Spinal cord (tissue), 10 donors: Measurements from ENCODE around the gene IRAK2. TPM values are rescaled to one million over a fixed set of nuclear protein-coding genes. Genes with fewer than 3 reads are reported as not detected.

Experiments
- DNase-seq, 6 donors: peaks; one replicate each; pipeline versions ENCODE4 v3.0.0 to v3.0.0-alpha.2; 2013 to 2015; ENCODE audit warnings: low spot score in 6 of 6, low read depth in 4 of 6
- H3K27ac ChIP-seq: one replicate; pipeline ENCODE4 v1.5.1; 2013; ENCODE audit warnings: low read depth, low read length, control low read depth
- H3K27me3 ChIP-seq: one replicate; pipeline ENCODE4 v1.6.1; 2013; ENCODE audit warnings: low read length; ENCODE audit not compliant: control insufficient read depth, insufficient read depth
- H3K36me3 ChIP-seq: one replicate; pipeline ENCODE4 v1.6.1; 2013; ENCODE audit warnings: low read length; ENCODE audit not compliant: control insufficient read depth, insufficient read depth
- H3K4me1 ChIP-seq: one replicate; pipeline ENCODE4 v1.6.1; 2013; ENCODE audit warnings: low read length; ENCODE audit not compliant: control insufficient read depth, insufficient read depth
- H3K4me3 ChIP-seq: one replicate; pipeline ENCODE4 v1.5.1; 2013; ENCODE audit warnings: low read depth, low read length, control low read depth
- H3K9me3 ChIP-seq: one replicate; pipeline ENCODE4 v1.6.1; 2013; ENCODE audit warnings: low read length; ENCODE audit not compliant: control insufficient read depth, insufficient read depth
- WGBS: methylation state at CpG from one replicate; pipeline ENCODE4 v1.1.5; 2013; ENCODE audit warnings: missing lambda C conversion rate; ENCODE audit not compliant: insufficient coverage; 5-methylcytosine and 5-hydroxymethylcytosine counted together
- polyA plus RNA-seq, 2 donors: library from polyadenylated mRNA; unstranded; fragments of 120-200 nt; gene quantifications; one replicate each; pipeline ENCODE4 v1.2.1, GENCODE V29; 2013; ENCODE audit not compliant: insufficient read length in 2 of 2
- total RNA-seq, 2 donors: library from RNA; depleted of rRNA in 1 of 2; stranded (reverse); fragments of 120-200 nt in 1 of 2; fragments of >200 nt in 1 of 2; gene quantifications; one replicate each; pipeline versions ENCODE4 v1.2.3 to v1.2.4, GENCODE V29; 2013 to 2014
- donor health status: healthy.

The IRAK2 gene
- total and polyA plus RNA-seq, 4 donors: 2.6 to 6.1 (median 5.0) TPM

DNA sequence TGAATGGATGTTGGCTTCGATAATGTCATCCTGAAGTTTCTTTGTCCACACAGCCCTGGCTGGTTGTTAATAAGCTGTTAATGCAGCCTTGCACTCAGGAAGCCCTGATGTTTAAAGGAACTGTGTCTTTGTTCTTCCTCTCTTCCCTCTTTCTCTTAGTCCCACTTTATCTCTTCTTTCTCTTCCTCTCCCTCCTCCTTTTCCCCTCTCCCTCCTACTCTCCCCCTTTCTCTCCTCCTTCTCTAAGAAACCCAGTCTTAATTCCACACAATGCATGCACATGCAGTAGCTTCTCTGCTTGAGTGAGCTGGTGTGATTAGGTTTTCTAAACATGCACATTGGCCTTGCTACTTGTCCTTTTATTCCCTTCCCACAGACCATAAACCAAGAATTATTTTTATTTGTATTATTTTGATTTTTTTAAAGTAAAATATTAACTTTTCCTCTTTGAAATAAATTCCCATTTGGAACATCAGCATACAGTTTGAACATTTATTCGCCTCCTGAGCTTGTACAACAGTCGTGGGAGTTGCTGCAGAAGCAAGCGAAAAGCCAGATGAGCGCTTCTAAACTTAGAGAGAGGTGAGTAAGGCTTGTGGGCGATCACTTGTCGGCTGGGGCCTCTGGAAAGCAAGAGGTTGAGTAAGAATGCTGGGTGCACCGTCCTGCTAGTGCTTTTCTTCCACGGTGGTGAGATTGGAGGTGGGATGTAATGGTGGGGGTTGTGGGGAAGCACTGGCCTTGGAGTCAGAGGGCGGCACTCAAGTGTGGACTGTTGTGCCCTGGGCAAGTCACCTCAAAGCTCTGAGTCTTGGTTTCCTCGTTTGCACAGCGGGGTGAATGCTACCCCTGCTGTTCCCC is 120.8 kb downstream of the IRAK2 start:
- no peak overlapping the region for H3K27ac ChIP-seq
- H3K4me3 ChIP-seq: no peak overlapping the region
- H3K27me3 ChIP-seq: no peaks in the 10 kb centered on the region
- no peak for DNase-seq
- WGBS: 89% methylated on average over 10 of the region's 12 CpGs
- H3K9me3 ChIP-seq: no peaks in the 10 kb centered on the region
- peaks cover 5% of the 10 kb centered on the region for H3K4me1 ChIP-seq
- H3K36me3 ChIP-seq: peaks cover 43% of the 10 kb centered on the region

- H3K27me3 ChIP-seq: no peaks in the 10 kb centered on the region
- no peak overlapping the region for H3K27ac ChIP-seq
- no peaks in the 10 kb centered on the region for H3K9me3 ChIP-seq
- peaks cover 42% of the 10 kb centered on the region for H3K36me3 ChIP-seq
- no peak for DNase-seq
- no peak overlapping the region for H3K4me3 ChIP-seq
- H3K4me1 ChIP-seq: peaks cover 5% of the 10 kb centered on the region
- WGBS: 100% methylated on average over 2 of the region's 5 CpGs
Observed at GRCh38 chr3:10286133-10286524, 121.4 kb downstream of the IRAK2 start.

DNA sequence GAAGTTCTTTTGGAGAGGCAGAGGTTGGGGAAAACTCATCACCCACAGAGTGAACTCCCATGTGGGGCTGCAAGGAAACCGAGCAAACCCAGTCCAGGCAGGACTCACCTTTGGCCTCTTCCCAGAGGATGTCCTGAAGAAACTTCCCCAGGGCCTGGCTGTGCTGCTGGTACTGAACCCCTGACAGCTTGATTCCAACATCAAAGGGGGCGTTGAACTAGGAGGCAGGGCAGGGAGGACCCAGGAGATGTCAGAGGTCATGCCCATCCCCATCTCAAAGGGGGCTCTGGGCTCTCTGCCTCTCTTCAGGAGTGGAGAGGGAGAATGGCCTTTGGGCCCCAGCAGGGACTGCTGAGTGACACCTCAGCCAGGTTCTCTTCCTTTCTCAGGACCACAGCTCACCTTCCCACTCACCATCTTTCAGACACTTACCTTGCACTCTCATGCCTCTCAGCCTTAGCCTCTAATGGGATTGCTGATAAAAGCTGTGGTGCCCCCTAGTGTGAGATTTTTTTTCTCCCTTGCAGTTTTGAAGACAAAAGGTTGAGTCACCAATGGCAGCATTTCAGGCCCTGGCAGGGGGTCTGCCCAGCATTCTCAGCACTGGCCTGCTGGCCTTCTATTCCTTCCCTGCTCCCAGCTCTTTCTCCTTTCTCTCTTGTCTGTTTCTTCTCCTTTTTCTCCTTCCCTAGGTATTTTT is 122.0 kb downstream of the IRAK2 start:
- Histone ChIP-seq H3K27ac (peak overlapping the region; percentile 55), H3K36me3 (peaks cover 43% of the 10 kb centered on the region), H3K4me3 (no peak overlapping the region), H3K9me3 (no peaks in the 10 kb centered on the region), H3K4me1 (peaks cover 5% of the 10 kb centered on the region), H3K27me3 (no peaks in the 10 kb centered on the region)
- DNase-seq: peak in 3 of 6 donors; percentile 9 to 86 (median 69)
- WGBS: 60% methylated on average over 1 of the region's 2 CpGs

DNA sequence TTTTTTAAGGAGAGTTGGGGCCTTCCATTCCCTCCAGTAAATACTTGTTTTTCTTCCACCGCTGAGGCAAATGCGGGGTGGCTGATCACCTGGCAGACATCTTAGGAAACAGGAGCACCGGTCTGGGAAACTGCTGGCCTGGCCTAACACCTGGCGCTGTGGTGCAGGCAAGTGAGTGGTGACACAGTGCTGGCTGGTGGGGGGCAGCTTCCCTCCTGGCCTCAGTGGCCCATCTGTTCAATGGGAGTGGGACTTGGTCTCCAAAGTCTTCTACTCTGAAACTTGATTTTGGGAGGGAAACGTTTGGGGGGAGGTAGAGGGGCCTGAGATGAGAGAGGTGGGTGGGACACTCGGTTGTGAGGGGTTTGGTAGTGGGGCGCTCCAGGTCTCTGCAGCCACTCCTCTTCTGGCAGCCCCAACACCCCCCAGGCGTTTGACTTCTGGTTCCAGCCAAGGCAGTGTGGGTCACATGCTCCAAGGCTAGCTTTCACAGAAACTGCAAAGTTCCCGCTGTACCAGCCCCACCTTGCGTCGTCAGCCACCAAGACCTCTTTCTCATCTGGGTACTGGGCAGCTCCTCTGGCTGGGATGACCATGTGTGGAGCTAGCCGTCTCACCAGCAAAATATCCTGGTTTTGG is 123.3 kb downstream of the IRAK2 start:
- Histone ChIP-seq H3K27ac (no peak overlapping the region), H3K27me3 (no peaks in the 10 kb centered on the region), H3K36me3 (peaks cover 44% of the 10 kb centered on the region), H3K9me3 (no peaks in the 10 kb centered on the region), H3K4me3 (no peak overlapping the region), H3K4me1 (peaks cover 5% of the 10 kb centered on the region)
- no peak for DNase-seq
- WGBS: 97% methylated on average over 10 of the region's 12 CpGs

GRCh38 chr3:10288575-10288960 is 123.8 kb downstream of the IRAK2 start:
- 87% methylated on average over 11 of the region's 11 CpGs for WGBS
- no peak for DNase-seq
- no peak overlapping the region for H3K4me3 ChIP-seq
- no peaks in the 10 kb centered on the region for H3K9me3 ChIP-seq
- H3K4me1 ChIP-seq: peaks cover 5% of the 10 kb centered on the region
- no peak overlapping the region for H3K27ac ChIP-seq
- peaks cover 44% of the 10 kb centered on the region for H3K36me3 ChIP-seq
- H3K27me3 ChIP-seq: no peaks in the 10 kb centered on the region

DNA sequence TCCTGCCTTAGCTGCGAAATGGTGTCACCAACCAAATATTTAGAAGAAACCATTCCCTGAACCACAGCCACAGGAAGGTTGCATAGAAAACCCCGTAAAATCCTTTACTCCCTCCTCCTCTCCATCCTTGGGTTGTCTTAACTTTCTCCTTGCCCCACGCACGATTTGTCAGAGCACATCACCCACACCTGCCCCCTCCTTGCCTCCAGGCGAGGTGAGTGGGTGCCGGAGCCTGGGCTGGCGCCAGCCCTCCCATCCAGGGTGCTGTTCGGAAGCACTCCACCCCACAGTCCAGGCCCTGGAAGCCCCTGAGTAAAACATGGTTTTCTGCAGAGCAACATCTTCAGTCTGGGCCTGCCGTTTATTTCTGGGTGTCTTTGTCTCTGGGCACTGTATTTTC is 124.4 kb downstream of the IRAK2 start:
- Histone ChIP-seq H3K4me3 (no peak overlapping the region), H3K9me3 (no peaks in the 10 kb centered on the region), H3K4me1 (peaks cover 5% of the 10 kb centered on the region), H3K36me3 (peaks cover 46% of the 10 kb centered on the region), H3K27ac (no peak overlapping the region), H3K27me3 (no peaks in the 10 kb centered on the region)
- 94% methylated on average over 9 of the region's 9 CpGs for WGBS
- DNase-seq: no peak

- peaks cover 49% of the 10 kb centered on the region for H3K36me3 ChIP-seq
- H3K27me3 ChIP-seq: no peaks in the 10 kb centered on the region
- peaks cover 5% of the 10 kb centered on the region for H3K4me1 ChIP-seq
- 80% methylated on average over 6 of the region's 9 CpGs for WGBS
- DNase-seq: no peak
- no peak overlapping the region for H3K4me3 ChIP-seq
- H3K9me3 ChIP-seq: no peaks in the 10 kb centered on the region
- no peak overlapping the region for H3K27ac ChIP-seq
Observed at GRCh38 chr3:10289787-10290355, 125.2 kb downstream of the IRAK2 start.

- H3K4me1 ChIP-seq: peaks cover 5% of the 10 kb centered on the region
- 78% methylated on average over 17 of the region's 18 CpGs for WGBS
- DNase-seq: no peak
- H3K36me3 ChIP-seq: peaks cover 51% of the 10 kb centered on the region
- H3K4me3 ChIP-seq: no peak overlapping the region
- H3K9me3 ChIP-seq: no peaks in the 10 kb centered on the region
- no peaks in the 10 kb centered on the region for H3K27me3 ChIP-seq
- H3K27ac ChIP-seq: no peak overlapping the region
Observed at GRCh38 chr3:10290481-10291176, 125.9 kb downstream of the IRAK2 start.

- H3K36me3 ChIP-seq: peaks cover 53% of the 10 kb centered on the region
- H3K4me3 ChIP-seq: no peak overlapping the region
- no peak overlapping the region for H3K27ac ChIP-seq
- no peaks in the 10 kb centered on the region for H3K9me3 ChIP-seq
- no peaks in the 10 kb centered on the region for H3K27me3 ChIP-seq
- 98% methylated on average over 6 of the region's 6 CpGs for WGBS
- peaks cover 4% of the 10 kb centered on the region for H3K4me1 ChIP-seq
- no peak for DNase-seq
Observed at GRCh38 chr3:10291641-10292040, 126.9 kb downstream of the IRAK2 start.
